ENCODE results near the gene GTPBP1.

Gene GTPBP1

GRCh38 chr22:38761202-38762162 is 55.7 kb downstream of the GTPBP1 start:
- DNase-seq = no peak

GRCh38 chr22:38762551-38762983 is 56.8 kb downstream of the GTPBP1 start:
- DNase-seq = no peak

- DNase-seq = peak in 1 of 2 donors; percentile 35
These were observed 60.5 kb downstream of the GTPBP1 start for GRCh38 chr22:38766076-38766777.

GRCh38 chr22:38767313-38767712 is 61.6 kb downstream of the GTPBP1 start:
- DNase-seq = no peak

GRCh38 chr22:38768036-38768435 is 62.3 kb downstream of the GTPBP1 start:
- DNase-seq = no peak

GRCh38 chr22:38770257-38770949 is 64.7 kb downstream of the GTPBP1 start:
- DNase-seq = no peak

- DNase-seq = no peak
These were observed 66.8 kb downstream of the GTPBP1 start for GRCh38 chr22:38772623-38772873.

- no peak for DNase-seq
These were observed 67.7 kb downstream of the GTPBP1 start for GRCh38 chr22:38773363-38773946.

- DNase-seq = no peak
These were observed 68.9 kb downstream of the GTPBP1 start for GRCh38 chr22:38774496-38775166.

GRCh38 chr22:38775656-38776055 is 69.9 kb downstream of the GTPBP1 start:
- DNase-seq = no peak

GRCh38 chr22:38776086-38776485 is 70.3 kb downstream of the GTPBP1 start:
- DNase-seq = no peak

GRCh38 chr22:38777087-38777671 is 71.4 kb downstream of the GTPBP1 start:
- no peak for DNase-seq

GRCh38 chr22:38781033-38781432 is 75.3 kb downstream of the GTPBP1 start:
- DNase-seq = no peak

GRCh38 chr22:38782402-38783094 is 76.8 kb downstream of the GTPBP1 start:
- DNase-seq = no peak

All from bone marrow (tissue), 2 donors.